ENCODE results near the gene CAMKK2.
A peak's percentile ranks its signal among the peaks of the same experiment; 100 is the strongest.
"Not testable (repeated sequence)": the region's sequence is repeated elsewhere in the genome, so short reads cannot be mapped to it uniquely, and the experiment has no call there.

The CAMKK2 gene

DNA sequence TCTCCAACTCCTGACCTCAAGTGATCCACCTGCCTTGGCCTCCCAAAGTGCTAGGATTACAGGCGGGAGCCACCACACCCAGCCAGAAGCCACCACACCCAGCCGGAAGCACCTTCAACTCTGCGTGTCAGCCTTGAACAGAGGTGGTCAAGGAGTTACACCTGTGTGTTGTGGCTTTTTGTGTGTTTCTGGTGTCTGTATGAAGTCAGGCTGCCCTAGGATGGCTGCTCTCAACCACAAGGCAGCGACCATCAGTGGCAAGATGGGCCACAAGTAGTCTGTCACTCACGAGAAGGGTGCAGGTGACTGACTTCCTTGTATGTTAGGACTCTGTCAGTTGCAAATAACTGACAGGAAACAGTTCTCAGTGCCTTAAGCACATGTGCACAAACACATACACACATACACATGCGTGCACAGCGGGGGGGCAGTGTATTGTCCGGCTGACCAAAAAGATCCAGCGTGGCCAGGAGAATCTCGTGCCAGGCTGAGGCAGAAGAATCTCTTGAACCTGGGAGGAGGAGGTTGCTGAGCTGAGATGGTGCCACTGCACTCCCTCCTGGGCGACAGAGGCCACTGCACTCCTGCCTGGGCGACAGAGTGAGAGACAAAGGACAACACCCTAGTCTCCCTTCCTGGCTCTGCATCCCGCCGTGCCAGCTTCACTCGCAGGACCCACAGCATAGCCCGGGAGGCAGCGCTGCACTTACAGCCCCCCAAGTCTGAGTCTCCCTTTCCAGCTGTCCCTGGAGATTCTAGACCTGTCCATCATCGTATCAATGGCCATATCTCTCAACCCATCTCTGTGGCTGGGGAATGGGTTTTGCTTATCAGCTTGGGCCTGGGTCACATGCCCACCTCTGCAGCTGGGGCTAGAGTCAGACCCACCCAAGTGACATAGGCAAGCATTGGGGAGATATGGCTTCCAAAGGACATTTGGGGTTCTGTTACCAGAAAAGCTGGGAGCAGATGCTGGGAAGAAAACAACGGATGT, 72.9 kb downstream of the CAMKK2 start:
- DNase-seq (ENCODE audit: low read depth): no peak

DNA sequence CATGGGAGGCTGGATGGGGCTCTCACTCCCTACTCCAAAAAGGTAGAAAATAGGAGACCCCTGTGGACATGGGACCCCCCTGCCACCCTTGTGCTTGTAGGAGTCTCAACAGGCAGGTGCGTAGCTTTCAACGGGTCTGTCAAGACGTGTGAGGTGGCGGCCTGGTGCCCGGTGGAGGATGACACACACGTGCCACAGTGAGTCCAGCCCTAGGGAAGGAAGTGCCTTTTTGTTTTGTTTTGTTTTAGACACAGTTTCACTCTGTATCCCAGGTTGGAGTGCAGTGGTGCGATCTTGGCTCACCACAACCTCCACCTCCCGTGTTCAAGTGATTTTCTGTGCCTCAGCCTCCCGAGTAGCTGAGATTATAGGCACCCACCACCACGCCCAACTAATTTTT, 73.7 kb downstream of the CAMKK2 start:
- DNase-seq (ENCODE audit: low read depth): no peak

DNA sequence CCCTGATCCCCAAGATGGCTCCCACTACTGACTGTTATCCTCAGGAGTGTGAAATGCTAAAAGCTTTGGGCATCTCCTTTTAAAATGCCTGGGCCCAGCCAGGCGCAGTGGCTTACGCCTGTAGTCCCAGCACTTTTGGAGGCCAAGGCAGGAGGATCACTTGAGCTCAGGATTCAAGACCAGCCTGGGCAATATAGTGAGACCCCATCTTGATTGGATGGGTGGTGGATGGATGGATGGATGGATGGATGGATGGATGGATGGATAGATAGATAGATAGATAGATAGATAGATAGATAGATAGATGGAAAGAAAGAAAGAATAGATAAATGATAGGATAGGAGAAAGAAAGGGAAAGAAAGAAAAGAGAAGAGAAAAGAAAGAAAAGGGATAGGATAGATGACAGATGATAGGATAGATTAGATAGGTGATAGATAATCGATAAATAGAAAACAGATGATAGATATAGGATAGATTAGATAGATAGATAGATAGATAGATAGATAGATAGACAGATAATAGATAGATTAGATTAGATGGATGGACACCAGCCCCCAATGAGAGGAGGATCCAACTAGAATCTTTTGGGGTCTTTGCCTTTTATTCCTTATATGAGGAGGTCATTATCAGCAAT, 77.0 kb downstream of the CAMKK2 start:
- no peak for DNase-seq (ENCODE audit: low read depth)

DNA sequence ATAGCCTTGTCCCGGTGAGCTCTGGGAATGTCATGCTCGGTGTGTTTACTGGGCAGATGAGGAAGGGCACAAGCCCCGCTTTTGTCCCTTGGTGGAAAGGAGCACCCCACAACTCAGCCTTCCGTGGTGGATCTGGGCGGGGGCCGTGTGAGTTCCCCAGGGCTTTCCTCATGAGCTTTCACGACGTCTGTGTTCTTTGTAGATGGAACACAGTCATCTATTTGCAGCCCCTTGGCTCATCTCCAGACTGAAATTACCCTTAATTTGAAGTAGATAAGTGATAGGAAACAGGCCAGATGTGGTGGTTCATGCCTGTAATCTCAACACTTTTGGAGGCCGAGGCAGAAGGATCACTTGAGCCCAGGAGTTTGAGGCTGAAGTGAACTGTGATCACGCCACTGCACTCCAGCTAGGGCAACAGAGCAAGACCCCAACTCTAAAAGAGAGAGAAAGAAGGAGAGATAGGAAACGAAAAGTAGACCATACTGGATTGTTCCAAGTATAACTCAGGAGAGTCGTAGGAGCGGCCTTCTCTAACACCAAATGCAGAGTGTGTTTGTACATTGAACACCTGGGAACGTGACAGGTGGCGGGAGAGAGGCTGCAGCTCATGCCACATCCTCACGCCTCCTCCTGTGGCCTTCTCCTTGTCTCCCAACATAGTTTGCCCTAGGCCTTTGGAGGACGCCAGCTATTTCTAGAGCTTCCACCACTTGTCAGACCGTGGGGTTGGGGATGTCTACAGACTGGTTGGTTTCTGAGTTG, 77.7 kb downstream of the CAMKK2 start:
- no peak for DNase-seq (ENCODE audit: low read depth)

DNA sequence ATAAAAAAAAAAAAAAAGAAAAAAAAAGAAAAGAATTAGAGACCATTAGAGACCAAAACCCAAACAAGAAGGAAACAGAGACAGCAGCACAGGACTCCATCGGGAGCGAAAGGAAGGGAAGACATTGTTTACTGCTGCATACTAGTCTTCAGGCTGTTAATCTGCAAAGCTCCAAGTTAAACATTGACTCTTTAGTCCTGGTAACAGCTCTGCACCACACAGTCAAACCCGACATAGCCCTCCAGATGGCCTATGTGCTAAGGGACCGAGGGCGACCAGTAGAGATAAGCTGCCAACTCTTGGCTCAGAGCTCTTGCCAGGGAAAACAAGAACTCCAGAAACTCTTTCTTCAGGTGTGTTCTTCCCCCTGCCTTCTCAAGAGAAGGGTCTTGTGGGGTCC, 78.7 kb downstream of the CAMKK2 start:
- no peak for DNase-seq (ENCODE audit: low read depth)

DNA sequence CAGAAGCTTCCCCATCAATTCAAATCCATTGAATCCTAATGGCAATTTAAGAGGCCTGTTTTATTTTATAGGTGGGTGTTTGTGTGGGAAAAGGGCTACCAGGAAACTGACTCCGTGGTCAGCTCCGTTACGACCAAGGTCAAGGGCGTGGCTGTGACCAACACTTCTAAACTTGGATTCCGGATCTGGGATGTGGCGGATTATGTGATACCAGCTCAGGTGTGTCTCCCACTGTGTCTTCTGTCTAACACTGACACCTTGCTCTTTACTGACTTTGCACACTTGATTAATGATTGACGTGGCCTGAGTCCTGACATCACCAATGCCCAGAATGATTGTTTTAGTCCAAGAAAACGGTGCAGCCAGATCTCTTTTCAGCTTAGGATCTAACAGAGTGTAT, 79.4 kb downstream of the CAMKK2 start:
- DNase-seq (ENCODE audit: low read depth): no peak

DNA sequence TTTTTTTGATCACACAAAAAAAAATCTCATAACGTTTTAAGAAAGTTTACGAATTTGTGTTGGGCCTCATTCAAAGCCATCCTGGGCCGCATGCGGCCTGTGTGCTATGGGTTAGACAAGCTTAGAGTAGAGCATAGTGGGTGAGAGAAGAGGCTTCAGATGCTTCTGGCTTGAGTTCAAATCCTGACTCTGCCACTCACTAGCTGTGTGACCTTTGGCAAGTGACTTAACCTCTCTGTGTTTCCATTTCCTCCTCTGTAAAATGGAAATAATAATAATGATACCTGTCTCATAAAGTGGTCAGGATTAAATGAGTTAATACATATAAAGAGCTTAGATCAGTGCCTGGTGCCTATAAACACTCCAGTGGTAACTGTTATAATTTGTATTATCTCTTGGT, 80.4 kb downstream of the CAMKK2 start:
- DNase-seq (ENCODE audit: low read depth): no peak

DNA sequence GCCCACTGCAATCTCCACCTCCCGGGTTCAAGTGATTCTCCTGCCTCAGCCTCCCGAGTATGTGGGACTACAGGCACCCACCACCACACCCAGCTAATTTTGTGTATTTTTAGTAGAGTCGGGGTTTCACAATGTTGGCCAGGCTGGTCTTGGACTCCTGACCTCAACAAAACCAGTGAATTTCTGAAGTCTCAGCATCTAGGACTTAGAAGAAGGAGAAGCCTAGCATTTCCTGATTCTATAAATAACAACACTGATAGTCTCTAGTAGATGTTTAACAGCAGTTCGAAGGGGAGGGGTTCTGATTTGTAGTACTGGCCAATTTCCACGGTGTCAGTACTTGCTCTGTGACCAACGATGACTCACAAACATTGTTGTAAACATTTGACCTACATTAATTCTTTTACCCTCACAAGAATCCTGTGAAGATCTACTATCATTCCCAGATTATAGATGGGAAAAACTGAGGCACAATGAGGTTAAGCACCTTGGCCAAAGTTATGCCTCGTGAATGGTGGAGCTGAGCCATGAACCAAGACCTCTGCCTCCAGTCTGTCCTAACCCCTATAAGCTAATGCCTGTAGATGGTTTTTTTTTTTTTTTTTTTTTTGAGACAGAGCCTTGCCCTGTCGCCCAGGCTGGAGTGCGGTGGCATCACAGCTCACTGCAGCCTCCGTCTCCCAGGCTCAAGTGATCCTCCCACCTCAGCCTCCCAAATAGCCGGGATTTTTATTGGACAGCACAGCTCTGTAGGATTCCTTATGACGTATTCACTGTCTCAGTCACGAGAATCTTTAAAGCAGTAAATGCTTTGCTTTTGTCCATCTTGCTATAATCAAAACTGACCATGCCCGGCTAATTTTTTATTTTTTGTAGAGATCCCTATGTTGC, 81.4 kb downstream of the CAMKK2 start:
- peak; percentile 92 for DNase-seq (ENCODE audit: low read depth)

DNA sequence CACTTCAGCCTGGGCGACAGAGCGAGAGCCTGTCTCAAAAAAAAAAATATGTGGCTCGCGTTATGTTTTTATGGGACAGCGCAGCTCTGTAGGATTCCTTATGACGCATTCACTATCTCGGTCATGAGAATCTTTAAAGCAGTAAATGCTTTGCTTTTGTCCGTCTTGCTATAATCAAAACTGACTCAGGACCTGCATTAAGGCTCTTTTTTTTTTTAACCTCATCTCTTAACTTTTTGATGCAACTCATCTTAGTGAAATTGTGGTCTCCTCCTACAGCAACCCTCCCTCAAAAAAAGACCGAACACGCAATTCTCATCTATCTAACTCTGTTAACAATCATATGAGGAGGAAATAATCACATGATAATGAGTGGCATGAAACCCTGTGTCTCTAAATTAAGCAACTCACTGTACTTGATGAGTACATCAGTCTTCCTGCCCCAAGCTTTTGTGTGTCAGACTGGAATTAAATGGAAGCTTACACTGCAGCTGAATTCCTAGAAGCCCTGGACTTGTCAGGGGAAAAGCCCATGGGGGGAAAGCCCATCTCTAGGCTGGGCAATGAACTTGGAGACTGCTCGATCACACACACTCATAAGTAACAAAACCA, 82.2 kb downstream of the CAMKK2 start:
- peak; percentile 91 for DNase-seq (ENCODE audit: low read depth)

DNA sequence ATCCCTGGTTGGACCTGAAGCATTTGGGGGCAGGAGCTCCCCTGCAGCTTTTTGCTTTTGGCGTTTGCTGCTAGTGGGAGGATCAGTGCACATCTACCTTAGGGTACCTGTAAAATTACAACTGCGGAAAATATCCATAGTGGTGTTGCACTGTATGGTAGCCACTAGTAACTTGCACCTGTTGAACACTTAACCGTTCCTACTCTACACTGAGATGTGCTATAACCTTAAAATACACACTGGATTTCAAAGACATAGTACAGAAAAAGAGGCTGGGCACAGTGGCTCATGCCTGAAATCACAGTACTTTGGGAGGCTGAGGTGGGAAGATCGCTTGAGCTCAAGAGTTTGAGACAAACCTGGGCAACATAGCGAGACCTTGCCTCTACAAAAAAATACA, 83.6 kb downstream of the CAMKK2 start:
- no peak for DNase-seq (ENCODE audit: low read depth)

DNA sequence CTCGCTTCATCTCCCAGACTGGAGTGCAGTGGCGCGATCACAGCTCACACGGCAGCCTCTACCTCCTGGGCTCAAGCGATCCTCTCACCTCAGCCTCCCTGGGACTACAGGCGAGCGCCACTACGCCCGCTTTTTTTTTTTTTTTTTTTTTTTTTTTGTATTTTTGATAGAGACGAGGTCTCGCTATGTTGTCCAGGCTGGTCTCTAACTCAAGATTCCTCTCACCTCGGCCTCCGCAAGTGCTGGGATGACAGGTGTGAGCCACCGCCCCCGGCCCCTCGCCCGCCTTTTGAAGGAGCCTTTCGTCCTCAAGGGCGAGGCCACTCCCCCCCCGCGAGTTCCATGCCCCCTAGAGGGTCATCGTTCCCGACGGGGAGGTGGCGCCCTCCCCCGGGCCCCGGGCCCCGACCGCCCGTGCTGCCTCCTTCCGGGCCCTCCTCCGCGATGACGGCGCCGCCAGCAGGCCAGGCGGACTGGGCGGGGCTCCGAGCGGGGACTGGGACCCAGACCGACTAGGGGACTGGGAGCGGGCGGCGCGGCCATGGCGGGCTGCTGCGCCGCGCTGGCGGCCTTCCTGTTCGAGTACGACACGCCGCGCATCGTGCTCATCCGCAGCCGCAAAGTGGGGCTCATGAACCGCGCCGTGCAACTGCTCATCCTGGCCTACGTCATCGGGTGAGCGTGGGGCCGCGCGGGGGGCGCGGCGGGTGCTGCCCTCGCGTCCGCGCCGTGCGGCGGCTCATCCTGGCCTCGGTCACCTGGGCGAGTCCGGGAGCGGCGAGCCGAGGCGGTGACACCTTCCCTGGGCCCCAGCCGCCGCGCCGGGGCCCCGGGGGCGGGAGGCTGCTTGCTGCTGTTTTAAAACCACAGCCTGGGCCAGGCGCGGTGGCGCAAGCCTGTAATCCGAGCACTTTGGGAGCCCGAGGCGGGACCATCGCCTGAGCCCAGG, 86.6 kb downstream of the CAMKK2 start, which contains the start of gene P2RX4:
Gene P2RX4 (plus strand): TSS at position 506 of the 949 bp plus-strand sequence. CDS start 36 bp downstream, at position 542.
- DNase-seq (ENCODE audit: low read depth): peak; percentile 71

DNA sequence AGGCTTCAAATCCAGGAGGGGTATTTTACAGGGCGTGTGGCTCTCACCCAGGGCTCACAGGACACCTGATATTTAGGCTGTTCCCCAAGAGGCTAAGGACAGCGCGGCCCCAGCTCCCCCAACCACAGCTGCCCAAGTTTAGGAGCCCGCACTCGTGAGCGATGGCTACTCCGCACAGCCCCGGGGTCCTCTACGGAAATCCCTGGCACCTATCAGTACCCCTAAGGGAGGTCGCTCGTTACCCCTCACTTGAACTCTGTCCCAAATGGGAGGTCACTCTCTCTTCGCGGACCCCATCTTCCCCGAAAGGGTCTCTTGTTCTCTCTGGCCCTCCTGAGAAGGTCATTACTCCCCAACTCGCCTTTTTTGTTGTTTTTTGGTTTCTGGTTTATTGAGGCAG, 87.3 kb downstream of the CAMKK2 start:
- no peak for DNase-seq (ENCODE audit: low read depth)

DNA sequence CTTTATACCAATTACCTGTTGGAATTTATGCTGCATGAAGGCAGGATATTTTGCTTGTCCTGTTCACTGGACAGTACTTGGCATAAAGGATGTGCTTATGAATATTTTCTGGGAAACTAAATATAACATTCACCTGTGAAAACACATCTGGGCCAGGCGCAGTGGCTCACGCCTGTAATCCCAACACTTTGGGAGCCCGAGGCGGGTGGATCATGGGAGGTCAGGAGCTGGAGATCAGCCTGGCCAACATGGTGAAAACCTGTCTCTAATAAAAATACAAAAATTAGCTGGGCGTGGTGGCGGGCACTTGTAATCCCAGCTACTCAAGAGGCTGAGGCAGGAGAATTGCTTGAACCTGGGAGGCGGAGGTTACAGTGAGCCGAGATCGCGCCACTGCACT, 87.9 kb downstream of the CAMKK2 start:
- not testable (repeated sequence) for DNase-seq (ENCODE audit: low read depth)

DNA sequence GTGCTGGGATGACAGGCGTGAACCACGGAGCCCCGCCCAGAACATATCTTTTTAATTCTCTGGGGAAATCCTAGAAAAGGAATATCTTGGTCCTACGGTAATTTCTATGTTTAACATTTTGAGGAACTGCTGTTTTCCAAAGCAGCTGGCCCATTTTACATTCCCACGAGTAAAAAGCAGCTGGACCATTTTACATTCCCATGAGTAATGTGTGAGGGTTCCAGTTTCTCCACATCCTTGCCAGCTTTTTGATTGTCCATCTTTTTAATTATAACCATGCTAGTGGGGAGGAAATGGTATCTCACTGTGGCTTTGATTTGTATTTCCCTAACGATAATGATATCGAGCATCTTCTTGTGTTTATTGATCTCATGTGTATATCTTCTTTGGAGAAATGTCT, 91.0 kb downstream of the CAMKK2 start:
- DNase-seq (ENCODE audit: low read depth): no peak

DNA sequence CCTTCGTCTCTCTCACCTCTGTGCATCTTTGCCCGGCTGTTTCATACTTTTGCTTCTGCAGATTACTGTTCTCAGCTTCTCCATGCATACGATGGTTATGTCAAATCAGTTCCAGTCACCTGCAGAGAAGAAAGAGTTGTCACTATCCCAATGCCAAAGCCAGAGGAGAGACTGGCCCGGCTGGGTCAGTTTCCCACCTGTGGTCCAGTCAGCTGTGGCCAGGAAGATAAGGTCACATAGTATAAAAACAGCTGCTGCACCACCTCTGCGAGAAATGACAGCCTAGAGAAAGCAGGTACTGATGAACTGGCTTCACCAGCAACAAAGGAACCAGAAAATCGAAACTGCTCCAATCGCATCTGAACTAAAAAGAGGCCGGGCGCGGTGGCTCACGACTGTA, 93.0 kb downstream of the CAMKK2 start:
- no peak for DNase-seq (ENCODE audit: low read depth)

DNA sequence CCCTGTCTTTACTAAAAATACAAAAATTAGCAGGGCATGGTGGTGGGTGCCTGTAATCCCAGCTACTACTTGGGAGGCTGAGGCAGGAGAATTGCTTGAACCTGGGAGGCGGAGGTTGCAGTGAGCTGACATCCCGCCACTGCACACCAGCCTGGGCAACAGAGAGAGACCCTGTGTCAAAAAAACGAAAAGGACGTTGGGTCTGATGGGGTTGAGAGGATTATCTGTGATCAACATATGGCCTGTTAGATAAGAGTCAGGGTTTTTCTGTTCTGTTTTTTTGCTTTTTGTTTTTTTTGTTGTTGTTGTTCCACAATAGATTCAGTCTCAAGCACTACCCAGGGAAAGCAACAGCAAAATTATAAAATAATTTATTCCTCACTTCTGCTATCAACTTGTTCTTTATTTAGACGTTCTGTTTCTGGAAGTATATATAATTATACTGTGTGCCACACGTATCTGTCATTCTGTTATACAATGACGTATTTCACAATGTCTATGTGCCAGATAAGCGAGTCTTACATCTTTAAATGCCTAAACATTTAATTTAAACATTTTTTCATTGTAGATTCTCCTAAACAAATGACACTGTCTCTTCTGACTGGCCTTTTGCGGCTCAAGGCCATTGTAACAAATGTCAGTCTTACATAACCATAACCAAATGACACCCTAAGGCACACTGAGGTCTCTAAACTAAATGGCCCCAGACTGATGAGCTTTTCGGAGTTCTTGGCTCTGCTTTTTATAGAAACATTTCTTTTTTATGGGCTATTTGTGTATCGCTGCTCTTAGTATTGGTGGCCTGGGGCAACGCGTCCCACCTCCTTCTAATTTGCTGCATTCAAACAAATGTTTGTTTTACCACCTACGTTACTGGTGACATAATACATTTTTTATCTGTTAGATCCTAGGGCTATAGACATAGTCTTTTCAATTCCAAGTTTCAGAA, 93.8 kb downstream of the CAMKK2 start:
- no peak for DNase-seq (ENCODE audit: low read depth)

DNA sequence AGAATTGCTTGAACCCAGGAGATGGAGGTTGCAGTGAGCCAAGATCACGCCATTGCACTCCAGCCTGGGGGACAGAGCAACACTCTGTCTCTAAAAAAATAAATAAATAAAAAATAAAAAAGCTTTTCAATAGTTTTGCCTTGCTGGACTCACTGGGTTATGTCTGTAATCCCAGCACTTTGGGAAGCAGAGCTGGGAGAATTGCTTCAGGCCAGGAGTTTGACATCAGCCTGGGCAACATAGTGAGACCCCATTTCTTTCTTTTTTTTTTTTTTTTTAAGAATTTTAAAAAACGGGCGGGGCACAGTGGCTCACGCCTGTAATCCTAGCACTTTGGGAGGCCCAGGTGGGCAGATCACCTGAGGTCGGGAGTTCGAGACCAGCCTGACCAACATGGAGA, 95.4 kb downstream of the CAMKK2 start:
- not testable (repeated sequence) for DNase-seq (ENCODE audit: low read depth)

DNA sequence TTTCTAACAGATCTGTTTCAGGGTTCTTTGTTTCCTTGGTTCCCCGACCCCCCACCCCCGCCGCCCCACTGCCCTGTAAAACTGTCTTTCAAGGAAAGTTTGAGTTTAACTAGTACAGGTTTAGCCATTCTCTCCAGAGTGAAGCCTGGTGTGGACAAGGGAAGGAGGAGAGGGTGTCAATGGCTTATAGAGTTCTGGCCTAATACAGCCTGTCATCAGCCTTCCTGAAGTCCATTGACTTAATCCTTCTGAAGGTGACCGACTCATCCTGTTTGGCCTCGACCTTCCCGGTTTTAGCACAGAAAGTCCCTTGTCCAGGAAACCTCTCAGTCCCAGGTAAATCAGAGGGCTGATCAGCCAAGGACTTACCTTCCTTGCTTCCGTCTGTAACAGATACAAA, 97.6 kb downstream of the CAMKK2 start:
- no peak for DNase-seq (ENCODE audit: low read depth)

DNA sequence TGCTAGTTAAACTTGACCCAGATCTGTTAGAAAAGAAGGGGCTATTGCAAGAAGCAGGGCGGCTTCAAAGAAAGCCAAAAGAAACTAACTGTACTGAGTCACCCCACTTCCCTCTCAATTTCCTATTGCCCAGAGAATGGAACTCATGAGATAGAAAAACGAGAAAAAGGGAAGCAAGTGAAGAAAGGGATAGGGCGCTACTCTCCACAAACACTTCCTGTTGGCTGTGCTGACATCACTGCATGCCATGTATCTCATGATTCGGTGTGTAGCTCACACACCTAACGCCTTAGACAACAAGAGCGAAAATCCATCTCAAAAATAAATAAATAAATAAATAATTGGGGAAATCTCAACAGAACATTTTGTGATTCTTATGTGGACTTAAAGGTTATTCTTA, 99.6 kb downstream of the CAMKK2 start:
- DNase-seq (ENCODE audit: low read depth): peak; percentile 25
